Measurements from ENCODE around the gene ZXDC.

Gene ZXDC

DNA sequence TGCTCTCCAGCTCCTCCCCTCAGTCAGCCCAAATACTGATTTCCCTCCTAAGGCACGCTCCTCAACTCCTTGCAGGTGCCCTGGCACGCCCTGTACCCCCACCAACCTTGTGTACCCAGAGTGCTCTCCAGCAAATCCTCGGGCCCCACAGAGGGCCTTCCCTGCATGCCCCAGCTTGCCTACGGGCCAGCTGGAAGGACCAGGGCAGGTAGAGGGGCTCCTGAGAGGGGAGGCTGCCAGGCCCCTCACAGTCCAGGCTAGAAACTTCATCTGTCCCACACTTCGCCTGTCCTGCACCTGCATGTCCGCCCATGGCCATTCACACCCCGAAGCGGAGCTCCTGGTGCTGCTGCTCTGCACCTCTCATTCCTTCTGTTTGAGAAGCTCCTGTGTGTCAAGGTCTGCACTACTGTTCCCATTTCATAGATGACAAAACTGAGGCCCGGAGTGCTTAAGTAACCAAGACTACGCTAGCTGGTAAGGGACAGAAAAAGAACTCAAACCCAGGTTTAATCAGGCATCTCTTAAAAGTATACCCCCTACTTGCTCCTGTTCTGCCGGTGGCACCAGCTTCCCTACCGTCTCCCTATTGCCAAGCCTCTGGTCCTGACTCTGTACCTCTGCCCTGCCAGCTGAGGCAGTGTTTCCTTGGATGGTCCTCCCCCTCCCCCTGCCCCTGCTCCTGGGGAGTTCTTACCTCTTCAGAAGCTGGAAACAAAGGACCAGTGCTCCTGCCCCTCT, 35.6 kb downstream of the ZXDC start:
- TF ChIP-seq, protein P1, sequence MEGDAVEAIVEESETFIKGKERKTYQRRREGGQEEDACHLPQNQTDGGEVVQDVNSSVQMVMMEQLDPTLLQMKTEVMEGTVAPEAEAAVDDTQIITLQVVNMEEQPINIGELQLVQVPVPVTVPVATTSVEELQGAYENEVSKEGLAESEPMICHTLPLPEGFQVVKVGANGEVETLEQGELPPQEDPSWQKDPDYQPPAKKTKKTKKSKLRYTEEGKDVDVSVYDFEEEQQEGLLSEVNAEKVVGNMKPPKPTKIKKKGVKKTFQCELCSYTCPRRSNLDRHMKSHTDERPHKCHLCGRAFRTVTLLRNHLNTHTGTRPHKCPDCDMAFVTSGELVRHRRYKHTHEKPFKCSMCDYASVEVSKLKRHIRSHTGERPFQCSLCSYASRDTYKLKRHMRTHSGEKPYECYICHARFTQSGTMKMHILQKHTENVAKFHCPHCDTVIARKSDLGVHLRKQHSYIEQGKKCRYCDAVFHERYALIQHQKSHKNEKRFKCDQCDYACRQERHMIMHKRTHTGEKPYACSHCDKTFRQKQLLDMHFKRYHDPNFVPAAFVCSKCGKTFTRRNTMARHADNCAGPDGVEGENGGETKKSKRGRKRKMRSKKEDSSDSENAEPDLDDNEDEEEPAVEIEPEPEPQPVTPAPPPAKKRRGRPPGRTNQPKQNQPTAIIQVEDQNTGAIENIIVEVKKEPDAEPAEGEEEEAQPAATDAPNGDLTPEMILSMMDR (IDR thresholded peaks at IDR 0.05; ENCODE audit: borderline replicate concordance, insufficient read depth, low read depth, low read length) = no peak
- no peak overlapping the region for H3K4me3 ChIP-seq (ENCODE audit: low read depth, low read length)

DNA sequence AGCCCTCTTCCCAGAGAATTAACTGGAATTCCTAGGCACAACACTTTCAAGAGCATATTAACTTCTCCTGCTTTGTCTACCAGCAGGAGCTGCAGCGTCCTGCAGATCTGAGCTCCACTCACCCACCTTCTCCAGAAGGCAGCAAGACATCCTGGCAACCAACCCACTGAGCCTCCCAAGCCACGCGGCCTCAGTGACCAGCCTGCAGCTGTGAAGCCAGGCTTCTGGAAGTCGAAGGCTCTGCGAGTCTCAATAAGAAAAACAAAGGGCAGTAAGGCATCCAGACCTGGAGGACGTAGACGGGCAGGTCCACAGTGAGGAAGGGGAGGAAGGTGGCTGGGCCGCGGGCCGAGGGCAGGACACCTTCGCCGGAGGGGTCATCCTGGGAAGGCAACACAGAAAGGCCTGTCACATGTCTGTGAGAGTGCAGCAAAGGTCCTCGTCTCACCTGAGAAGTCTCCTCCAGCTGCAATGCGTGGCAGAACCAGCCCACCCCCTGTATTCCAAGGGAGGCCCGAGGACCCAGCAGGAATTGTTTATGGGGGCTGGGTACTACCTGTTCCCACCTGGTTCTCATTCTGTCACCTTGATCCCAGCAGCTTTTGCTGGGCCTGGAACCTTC, 36.2 kb downstream of the ZXDC start:
- TF ChIP-seq, protein P1 (IDR thresholded peaks at IDR 0.05; ENCODE audit: borderline replicate concordance, insufficient read depth, low read depth, low read length) = no peak
- no peak overlapping the region for H3K4me3 ChIP-seq (ENCODE audit: low read depth, low read length)

DNA sequence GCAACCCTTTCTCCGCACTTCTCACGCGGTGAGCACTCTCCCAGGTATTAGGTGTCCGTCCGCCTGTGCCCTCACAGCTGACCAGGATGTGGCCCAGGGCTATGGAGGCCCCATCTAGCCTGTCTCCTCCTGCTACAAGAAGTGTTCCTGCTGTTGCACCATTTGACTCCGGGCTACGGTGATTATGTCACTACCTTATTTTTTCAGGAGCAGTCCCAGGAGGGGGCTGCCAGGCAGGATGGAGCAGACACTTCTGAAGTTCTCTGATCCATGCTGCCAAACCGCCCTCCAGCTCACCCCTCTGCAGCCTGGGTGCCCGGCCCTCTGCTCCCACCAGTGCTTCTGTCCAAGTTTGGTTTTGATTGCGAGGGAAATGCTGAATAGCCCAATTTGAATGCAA, 36.9 kb downstream of the ZXDC start:
- TF ChIP-seq, protein P1 (IDR thresholded peaks at IDR 0.05; ENCODE audit: borderline replicate concordance, insufficient read depth, low read depth, low read length) = no peak
- H3K4me3 ChIP-seq (ENCODE audit: low read depth, low read length) = no peak overlapping the region

DNA sequence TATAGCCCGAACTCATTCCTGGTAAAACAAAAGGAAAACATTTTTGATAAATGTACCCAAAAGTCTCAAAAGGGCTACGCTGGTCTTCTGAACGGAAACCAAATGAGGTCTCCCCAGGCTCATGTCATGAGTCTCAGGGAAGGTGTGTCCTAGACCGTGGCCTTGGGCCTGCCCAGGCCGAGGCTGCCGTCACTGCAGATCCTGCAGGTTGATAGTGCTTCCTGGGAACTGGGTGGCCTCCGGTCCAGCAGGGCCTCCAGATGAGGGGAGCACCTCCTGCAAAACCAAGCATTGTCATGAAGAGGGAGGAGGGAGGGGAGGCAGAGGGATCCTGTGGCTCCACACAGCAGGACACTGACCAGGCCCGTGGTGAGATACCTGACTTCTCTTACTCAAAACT, 37.5 kb downstream of the ZXDC start:
- TF ChIP-seq, protein P1 (IDR thresholded peaks at IDR 0.05; ENCODE audit: borderline replicate concordance, insufficient read depth, low read depth, low read length) = no peak

DNA sequence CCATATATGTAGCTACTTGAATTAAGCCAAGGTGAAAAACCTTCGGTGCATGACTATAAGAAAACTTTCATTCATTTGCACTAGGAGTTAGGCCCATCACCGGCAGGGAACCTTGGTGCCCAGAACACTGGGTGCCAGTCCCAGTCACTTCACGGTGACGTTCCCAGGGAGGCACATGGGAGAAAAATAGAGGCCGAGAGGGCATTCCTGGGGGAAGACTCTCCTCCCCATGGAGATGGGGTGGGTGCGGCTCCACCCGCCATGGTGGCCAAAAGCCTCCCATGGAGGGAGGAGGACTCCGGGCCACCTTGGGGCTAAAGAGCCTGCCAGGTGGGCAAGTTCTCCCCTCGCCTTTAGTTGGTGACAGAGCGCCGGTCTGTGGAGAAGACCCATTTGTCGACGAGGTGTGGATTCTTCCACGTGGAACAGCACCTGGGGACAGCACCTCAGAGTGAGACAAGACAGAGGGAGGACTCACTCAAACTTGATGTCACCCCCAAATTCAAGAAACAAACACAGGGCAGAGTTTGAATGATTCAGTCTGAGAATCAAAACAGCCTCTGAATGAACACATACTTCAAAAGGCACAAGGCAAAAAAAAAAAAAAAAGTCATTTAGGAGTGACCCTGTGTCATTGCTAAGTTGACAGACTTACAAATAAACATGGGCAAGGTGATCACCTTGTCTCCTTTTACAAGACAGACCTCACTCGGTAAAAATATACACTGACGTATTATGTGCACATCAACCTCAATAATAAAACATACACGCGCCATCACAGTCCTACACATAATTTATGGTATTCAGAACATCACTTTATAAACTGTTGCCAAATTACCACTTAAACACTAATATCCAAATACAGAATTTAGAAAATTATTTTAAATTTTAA, 38.6 kb downstream of the ZXDC start:
- TF ChIP-seq, protein P1 (IDR thresholded peaks at IDR 0.05; ENCODE audit: borderline replicate concordance, insufficient read depth, low read depth, low read length) = no peak

More for the DNA sequence above, 37.5 kb downstream of the ZXDC start:
- H3K4me3 ChIP-seq (ENCODE audit: low read depth, low read length) = no peak overlapping the region

DNA sequence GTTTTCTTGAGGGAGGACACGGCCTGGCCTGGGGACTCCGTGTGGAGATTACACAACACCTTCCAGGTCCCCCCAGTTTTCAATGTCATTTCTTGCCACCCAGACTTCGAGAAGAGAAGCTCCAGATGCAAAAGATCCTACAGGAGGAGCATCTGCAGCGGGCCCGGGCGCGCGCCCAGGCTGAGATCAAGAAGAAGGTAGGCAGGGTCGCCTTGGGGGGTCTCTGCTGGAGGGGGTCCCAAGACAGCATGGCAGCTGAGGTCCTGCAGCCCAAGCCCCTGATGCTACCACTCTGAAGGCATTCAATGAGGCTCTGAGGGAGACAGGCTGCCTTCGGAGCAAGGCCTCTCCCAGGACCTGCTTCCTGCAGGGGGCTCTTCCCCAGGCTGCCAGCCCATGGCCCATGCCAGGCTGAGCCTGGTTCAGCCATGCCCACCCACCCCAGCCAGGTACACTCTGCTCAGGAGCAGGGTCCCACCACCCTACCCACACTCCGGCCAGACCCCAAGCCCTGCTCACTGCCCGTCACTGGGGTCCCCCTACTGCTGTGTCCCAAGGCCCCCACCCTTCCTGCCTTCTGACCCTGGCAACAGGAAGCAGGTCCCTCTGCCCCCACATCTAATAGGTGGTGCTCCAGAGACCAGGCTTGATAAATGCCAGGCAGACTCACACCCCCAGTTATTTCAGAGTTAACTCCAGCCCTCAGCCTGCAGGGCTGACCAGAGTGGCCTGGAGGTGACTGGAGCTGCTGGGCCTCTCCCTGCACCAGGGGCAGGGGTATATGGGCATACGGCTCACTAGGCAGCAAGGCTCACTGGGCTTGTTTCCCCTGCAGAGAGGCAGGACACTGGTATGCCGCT, 40.0 kb downstream of the ZXDC start:
- no peak overlapping the region for H3K4me3 ChIP-seq (ENCODE audit: low read depth, low read length)
- TF ChIP-seq, protein P1 (IDR thresholded peaks at IDR 0.05; ENCODE audit: borderline replicate concordance, insufficient read depth, low read depth, low read length) = no peak

More for the DNA sequence above, 38.6 kb downstream of the ZXDC start:
- H3K4me3 ChIP-seq (ENCODE audit: low read depth, low read length) = no peak overlapping the region

Data from GM12875 (cell line).